Panc1 (cell line): ENCODE results near the gene SIK3.

ENCODE experiments used
- CTCF ChIP-seq: fragments of 450-650 bp; IDR thresholded peaks from 2 replicates; pipeline ENCODE4 v1.5.1; 2017; ENCODE audit warnings: mild to moderate bottlenecking
- POLR2AphosphoS5 ChIP-seq: IDR thresholded peaks from 2 replicates; pipeline ENCODE4 v1.6.1; 2012; ENCODE audit warnings: mild to moderate bottlenecking, low read depth, low read length, moderate library complexity
- REST ChIP-seq, 2 experiments: IDR thresholded peaks; 2 replicates each; pipeline ENCODE4 v1.6.1; 2011 to 2012; ENCODE audit warnings: low read depth in 2 of 2, control low read depth in 1 of 2, low read length in 1 of 2, mild to moderate bottlenecking in 1 of 2, moderate library complexity in 1 of 2; ENCODE audit not compliant: insufficient read depth in 1 of 2
- SIN3A ChIP-seq: IDR thresholded peaks from 2 replicates; pipeline ENCODE4 v1.6.1; 2012; ENCODE audit warnings: low read depth, mild to moderate bottlenecking, low read length, moderate library complexity, borderline replicate concordance; ENCODE audit not compliant: insufficient read depth

GRCh38 chr11:116916886-116917285, 181.3 kb downstream of the SIK3 start:
- no peak for TF ChIP-seq CTCF
- TF ChIP-seq POLR2AphosphoS5: no peak
- TF ChIP-seq REST (IDR thresholded peaks at IDR 0.05; ENCODE audit: insufficient read depth in 1 of 2, low read depth in 2 of 2, low read length in 1 of 2): no peak
- TF ChIP-seq SIN3A: no peak
